GM10266 (cell line): ENCODE data around the gene NUFIP1.

ENCODE experiments used
- DNase-seq: peaks from one replicate; pipeline ENCODE4 v3.0.0; 2012; ENCODE audit errors: extremely low spot score
- TF ChIP-seq, protein P1 (sequence below): IDR thresholded peaks from 2 replicates; pipeline ENCODE4 v1.5.1; 2012; ENCODE audit warnings: mild to moderate bottlenecking, low read depth; ENCODE audit not compliant: control insufficient read depth, insufficient read depth; ENCODE audit errors: missing control alignments

NUFIP1 gene

DNA sequence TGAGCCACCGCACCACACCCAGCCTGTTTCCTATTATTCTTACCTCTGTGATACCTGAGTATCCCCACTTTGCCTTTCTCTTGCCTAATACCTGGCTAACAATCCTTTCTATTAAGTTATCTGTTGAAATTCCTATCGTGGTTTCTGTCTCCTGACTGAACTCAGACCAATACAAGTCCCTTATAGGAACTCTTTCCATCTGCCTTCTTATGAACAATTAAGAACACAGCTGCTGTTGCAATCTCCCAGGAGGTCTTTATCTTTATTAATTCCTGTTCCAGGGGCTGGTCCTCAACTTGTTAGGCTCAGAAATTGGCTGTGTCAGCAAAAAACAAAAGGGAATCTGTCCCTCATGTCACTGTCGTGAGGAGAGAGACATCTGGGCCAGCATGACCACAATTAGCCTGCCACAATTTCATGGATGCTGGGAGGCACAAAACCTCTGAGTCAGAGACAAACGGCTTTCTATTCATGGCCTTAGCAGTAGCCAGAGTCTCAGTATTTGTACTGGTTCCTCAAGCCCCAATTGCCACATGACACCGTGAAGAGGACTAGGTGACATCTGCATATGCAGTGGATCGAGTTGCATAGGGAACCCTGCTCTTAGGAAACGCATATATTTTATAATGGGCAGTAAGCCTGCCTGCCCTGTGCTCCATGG lies 58.2 kb downstream of the NUFIP1 start:
- TF ChIP-seq, protein P1, sequence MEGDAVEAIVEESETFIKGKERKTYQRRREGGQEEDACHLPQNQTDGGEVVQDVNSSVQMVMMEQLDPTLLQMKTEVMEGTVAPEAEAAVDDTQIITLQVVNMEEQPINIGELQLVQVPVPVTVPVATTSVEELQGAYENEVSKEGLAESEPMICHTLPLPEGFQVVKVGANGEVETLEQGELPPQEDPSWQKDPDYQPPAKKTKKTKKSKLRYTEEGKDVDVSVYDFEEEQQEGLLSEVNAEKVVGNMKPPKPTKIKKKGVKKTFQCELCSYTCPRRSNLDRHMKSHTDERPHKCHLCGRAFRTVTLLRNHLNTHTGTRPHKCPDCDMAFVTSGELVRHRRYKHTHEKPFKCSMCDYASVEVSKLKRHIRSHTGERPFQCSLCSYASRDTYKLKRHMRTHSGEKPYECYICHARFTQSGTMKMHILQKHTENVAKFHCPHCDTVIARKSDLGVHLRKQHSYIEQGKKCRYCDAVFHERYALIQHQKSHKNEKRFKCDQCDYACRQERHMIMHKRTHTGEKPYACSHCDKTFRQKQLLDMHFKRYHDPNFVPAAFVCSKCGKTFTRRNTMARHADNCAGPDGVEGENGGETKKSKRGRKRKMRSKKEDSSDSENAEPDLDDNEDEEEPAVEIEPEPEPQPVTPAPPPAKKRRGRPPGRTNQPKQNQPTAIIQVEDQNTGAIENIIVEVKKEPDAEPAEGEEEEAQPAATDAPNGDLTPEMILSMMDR: no peak
- DNase-seq: no peak

DNA sequence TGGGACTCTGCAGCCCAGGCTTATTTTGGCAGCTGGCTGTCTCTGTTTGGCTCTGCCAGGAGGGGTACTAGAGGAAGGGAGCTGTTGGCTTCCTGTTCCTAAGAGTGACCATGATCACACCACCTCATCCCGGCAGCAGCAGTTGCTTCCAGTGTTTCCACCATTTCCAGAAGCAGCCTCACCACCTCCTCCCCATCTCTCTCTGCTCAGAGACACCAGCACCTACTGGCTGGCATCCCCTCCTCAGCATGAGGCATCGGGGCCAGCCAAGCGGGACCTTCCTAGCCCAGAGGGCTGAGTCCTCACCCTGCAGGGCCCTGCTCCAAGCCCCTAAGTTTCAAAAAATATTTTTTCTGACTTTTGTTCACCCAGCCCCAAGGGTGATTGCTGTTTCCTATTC lies 59.0 kb downstream of the NUFIP1 start:
- DNase-seq: no peak
- TF ChIP-seq, protein P1: no peak

DNA sequence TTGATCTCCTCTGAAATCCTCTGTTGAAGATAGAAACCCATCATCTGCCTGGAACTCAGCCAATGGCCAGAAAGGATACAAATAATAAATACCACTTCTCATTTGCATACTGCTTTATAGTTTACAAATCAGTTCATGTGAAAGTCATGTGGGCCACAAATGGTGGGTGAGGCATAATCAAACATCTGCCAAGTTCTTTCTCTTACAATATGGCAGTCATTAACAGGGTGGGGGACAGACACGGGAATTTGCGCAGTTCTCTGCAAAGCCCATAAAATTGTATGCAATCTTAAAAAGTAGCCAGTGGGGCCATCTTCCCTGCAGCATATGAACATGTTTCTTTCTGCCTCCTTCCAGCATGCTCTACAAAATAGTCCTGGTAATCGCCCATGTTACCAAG lies 59.6 kb downstream of the NUFIP1 start:
- TF ChIP-seq, protein P1: no peak
- DNase-seq: no peak

DNA sequence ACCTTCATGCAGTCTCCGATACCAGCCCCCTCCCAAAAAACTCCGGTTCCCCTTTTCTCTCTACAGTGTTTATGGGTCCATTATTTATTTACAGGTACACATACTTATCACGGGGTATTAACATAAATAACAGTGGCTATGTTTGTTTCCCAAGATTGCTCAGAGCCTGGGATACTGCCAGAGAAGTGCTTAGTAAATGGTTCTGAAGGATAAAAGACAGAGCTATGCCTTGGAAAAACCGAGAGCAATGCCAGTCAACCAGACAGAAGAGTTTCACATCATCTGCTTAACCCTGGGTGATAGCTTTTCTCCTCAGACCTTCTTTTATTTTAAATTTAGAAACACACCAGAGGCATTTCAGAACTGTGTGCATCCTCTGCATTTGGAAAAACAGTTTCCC lies 61.3 kb downstream of the NUFIP1 start:
- TF ChIP-seq, protein P1: no peak
- no peak for DNase-seq

DNA sequence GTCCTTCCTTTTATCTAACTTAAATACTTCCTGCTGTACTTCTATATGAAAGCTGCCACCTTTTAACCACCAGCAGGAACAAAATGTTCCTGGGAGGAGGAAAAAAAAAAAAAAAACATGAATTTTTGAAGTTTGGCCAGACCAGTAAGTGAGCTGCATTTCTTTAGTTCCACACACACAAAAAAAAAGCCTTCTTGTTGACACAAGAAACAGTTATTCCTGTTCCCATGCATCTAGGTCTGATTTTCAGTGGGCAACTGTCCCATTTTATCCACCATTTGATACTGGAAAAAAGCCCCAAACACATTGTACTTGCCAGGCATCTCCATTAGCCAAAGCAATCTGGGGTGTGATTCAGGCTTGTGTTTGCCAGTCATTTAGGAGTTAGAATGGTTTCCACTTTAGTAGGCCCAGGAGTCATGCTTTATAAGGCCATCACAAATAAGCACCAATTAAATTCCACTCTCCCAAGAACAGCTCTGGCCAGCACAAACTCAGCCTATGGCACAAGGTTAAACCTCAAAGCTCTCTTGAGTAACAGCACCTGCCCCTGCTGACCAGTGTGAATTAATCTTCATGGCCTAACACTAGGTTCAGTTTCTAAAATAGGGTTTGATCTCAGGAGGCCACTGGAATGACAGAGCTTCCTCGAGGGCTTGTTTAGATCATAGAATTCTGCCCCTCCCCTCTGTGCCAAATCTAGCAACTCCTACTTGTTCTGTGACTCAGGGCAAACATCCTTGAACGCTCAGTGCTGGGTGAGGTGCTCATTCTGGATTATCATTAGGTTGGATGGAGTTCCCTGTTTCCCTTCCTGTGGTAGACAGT lies 67.1 kb downstream of the NUFIP1 start:
- no peak for DNase-seq
- TF ChIP-seq, protein P1: no peak

DNA sequence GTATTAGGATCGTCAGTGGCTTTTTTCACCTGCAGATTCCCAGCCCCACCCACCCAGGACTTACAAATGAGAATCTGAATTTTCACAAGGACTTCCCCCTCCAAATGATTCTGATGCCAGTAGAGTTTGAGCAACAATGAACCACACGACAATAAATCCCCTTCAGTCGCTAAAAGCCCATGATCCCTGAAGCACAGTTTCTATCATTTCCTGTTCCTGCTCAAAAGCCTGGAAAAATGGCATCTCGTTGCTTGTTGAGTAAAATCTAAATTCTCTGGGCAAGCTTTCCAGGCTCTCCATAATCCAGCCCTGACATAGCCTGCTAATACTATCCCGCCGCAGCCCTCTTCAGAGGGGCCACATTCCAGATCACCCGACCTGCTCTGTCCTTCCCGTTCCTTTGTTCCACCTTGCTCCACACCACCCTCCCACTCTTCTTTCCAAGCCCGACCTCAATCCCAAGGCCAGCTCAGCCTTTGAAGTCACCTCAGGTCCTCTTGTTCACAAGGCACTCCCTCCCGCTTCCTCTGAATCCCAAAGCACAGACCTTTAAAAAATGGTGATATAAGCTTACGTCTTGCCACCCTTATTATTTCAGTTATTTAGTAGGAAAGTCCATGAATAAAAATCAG lies 67.9 kb downstream of the NUFIP1 start:
- no peak for DNase-seq
- TF ChIP-seq, protein P1: no peak
